A549 treated with RU486 at 1 μM for 4 hours (cell line): ENCODE results near the gene ACTL7B. TPM values are rescaled to one million over a fixed set of nuclear protein-coding genes. Genes with fewer than 3 reads are reported as not detected.

Experiments used
- total RNA-seq: library from RNA; stranded (reverse); fragments of 200-300 nt; extraction: Qiagen RNA extraction; gene quantifications from 5 replicates; pipeline ENCODE4 v1.2.3, GENCODE V29; 2022; ENCODE audit warnings: low read depth

ACTL7B gene, protein sequence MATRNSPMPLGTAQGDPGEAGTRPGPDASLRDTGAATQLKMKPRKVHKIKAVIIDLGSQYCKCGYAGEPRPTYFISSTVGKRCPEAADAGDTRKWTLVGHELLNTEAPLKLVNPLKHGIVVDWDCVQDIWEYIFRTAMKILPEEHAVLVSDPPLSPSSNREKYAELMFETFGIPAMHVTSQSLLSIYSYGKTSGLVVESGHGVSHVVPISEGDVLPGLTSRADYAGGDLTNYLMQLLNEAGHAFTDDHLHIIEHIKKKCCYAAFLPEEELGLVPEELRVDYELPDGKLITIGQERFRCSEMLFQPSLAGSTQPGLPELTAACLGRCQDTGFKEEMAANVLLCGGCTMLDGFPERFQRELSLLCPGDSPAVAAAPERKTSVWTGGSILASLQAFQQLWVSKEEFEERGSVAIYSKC
- not detected in 5 replicates for total RNA-seq

GRCh38 chr9:108855888-108856287 lies at the start of gene ACTL7B:
TSS of gene ACTL7B (minus strand) at chr9:108855986. CDS start at chr9:108855930, 56 bp downstream.

DNA sequence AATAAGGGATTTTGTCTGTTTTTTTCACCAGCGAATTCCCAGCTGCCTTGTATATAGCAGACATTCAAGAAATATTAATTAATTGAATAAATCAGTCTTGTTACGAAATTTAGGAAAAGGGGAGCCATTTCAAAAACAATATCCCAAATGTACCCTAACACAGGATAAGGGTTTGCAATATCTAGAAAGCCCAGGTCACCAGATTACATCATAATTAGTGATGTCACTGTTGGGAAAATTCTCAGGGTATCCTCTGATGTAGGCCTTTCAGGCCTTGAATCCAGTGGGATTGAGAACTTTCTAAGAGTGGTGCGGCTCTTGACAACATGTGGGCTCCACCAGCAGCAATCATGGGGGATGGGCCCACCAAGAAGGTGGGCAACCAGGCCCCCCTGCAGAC lies 6.2 kb upstream of the ACTL7B start, which contains the start of gene ACTL7A:
Gene ACTL7A, plus strand, starts transcription at position 270 of the 400 bp plus-strand sequence. Its CDS starts 57 bp downstream, at position 327.

Other genes starting within 250 kb of the ACTL7B start
- gene ACTL7A, start 6.3 kb upstream of the ACTL7B start, total RNA-seq: not detected in 5 replicates
- 18.5 to 25.6 TPM (median 21.2 TPM) in 5 replicates for gene ELP1, start 78.1 kb upstream of the ACTL7B start, total RNA-seq
- gene ABITRAM, start 78.4 kb upstream of the ACTL7B start, total RNA-seq: 17.1 to 25.0 TPM (median 22.3 TPM) in 5 replicates
- gene CTNNAL1, start 157.5 kb upstream of the ACTL7B start, total RNA-seq: 36.2 to 59.4 TPM (median 49.0 TPM) in 5 replicates